PFSK-1 (cell line): ENCODE results near the gene TP63.

Experiments
- FOXP2 ChIP-seq: optimal IDR thresholded peaks from 2 replicates; pipeline ENCODE3; 2011; ENCODE audit warnings: borderline replicate concordance, control low read depth, inconsistent platforms; ENCODE audit not compliant: insufficient read depth; ENCODE audit errors: extremely low read length, extremely low read depth
- POLR2AphosphoS5 ChIP-seq: IDR thresholded peaks from 2 replicates; pipeline ENCODE4 v1.6.1; 2012; ENCODE audit warnings: low read depth, mild to moderate bottlenecking, control low read depth, low read length, moderate library complexity
- REST ChIP-seq, 2 experiments: IDR thresholded peaks; 2 replicates each; pipeline versions ENCODE4 v1.6.1 to v1.8.0; 2011 to 2012; ENCODE audit warnings: low read depth in 2 of 2, low read length in 2 of 2, control low read depth in 1 of 2, inconsistent platforms in 1 of 2, mild to moderate bottlenecking in 1 of 2, moderate library complexity in 1 of 2; ENCODE audit not compliant: insufficient read depth in 1 of 2
- SIN3A ChIP-seq: IDR thresholded peaks from 2 replicates; pipeline ENCODE4 v1.6.1; 2012; ENCODE audit warnings: mild to moderate bottlenecking, low read length, moderate library complexity, borderline replicate concordance; ENCODE audit not compliant: insufficient read depth
- TAF1 ChIP-seq: IDR thresholded peaks from 2 replicates; pipeline ENCODE4 v1.6.1; 2012; ENCODE audit warnings: low read length, control low read depth, borderline replicate concordance; ENCODE audit not compliant: insufficient read depth

- no peak for TF ChIP-seq REST (IDR thresholded peaks at IDR 0.05; ENCODE audit: insufficient read depth in 1 of 2, low read depth in 2 of 2, low read length in 2 of 2)
- TF ChIP-seq POLR2AphosphoS5, result no peak
- TF ChIP-seq SIN3A, result no peak
- no peak for TF ChIP-seq TAF1
- no peak for TF ChIP-seq FOXP2
Observed at GRCh38 chr3:189800436-189800835, 169.2 kb downstream of the TP63 start.
